Smooth muscle cell (in vitro differentiated cells): Measurements from ENCODE around the gene MPDU1. TPM values are rescaled to one million over a fixed set of nuclear protein-coding genes. Genes with fewer than 3 reads are reported as not detected.
A peak's percentile ranks its signal among the peaks of the same experiment; 100 is the strongest.

Experiments used
- DNase-seq: peaks from one replicate; lab custom pipeline; 2025; ENCODE audit not compliant: unreplicated experiment; lab: John Stamatoyannopoulos, UW
- H2AFZ ChIP-seq: fragments of 200-600 bp; sonication (generic); 2 replicates; pipeline ENCODE4 v1.6.0; 2016; ENCODE audit warnings: antibody characterized with exemption, low read depth, mild to moderate bottlenecking
- H3F3A ChIP-seq: fragments of 200-600 bp; sonication (generic); 2 replicates; pipeline ENCODE4 v1.6.0; 2017; ENCODE audit warnings: antibody characterized with exemption, low read depth
- H3K27ac ChIP-seq: fragments of 200-600 bp; sonication (generic); 2 replicates; pipeline ENCODE4 v1.5.1; 2016; ENCODE audit warnings: low read depth, mild to moderate bottlenecking
- H3K27me3 ChIP-seq: fragments of 200-600 bp; sonication (generic); 2 replicates; pipeline ENCODE4 v1.6.1; 2016; ENCODE audit warnings: low read depth, mild to moderate bottlenecking
- H3K36me3 ChIP-seq: fragments of 200-600 bp; sonication (generic); 2 replicates; pipeline ENCODE4 v1.5.1; 2016; ENCODE audit warnings: low read depth
- H3K4me1 ChIP-seq: fragments of 200-600 bp; sonication (generic); 2 replicates; pipeline ENCODE4 v1.5.1; 2016; ENCODE audit warnings: low read depth
- H3K4me2 ChIP-seq: fragments of 200-600 bp; sonication (generic); 2 replicates; pipeline ENCODE4 v1.6.0; 2016; ENCODE audit warnings: mild to moderate bottlenecking
- H3K4me3 ChIP-seq: fragments of 200-600 bp; sonication (generic); 2 replicates; pipeline ENCODE4 v1.5.1; 2016; ENCODE audit warnings: mild to moderate bottlenecking
- H3K79me2 ChIP-seq: fragments of 200-600 bp; sonication (generic); 2 replicates; pipeline ENCODE4 v1.6.0; 2016; ENCODE audit warnings: low read depth, mild to moderate bottlenecking
- H3K9ac ChIP-seq: fragments of 200-600 bp; sonication (generic); 2 replicates; pipeline ENCODE4 v1.6.0; 2016; ENCODE audit warnings: low read depth
- H3K9me3 ChIP-seq: fragments of 200-600 bp; sonication (generic); replicated peaks from 2 replicates; pipeline ENCODE4 v1.5.1; 2016; ENCODE audit warnings: low read depth
- H4K20me1 ChIP-seq: fragments of 200-600 bp; sonication (generic); 2 replicates; pipeline ENCODE4 v1.6.0; 2016; ENCODE audit warnings: low read depth
- CTCF ChIP-seq: fragments of 200-600 bp; sonication (generic); IDR thresholded peaks from 2 replicates; pipeline ENCODE4 v1.5.1; 2017; ENCODE audit warnings: borderline replicate concordance, mild to moderate bottlenecking, antibody characterized with exemption; ENCODE audit not compliant: insufficient read depth, poor library complexity, severe bottlenecking
- WGBS: methylation state at CpG from one replicate; pipeline ENCODE4 v1.1.7; 2016; ENCODE audit warnings: low lambda C conversion rate; 5-methylcytosine and 5-hydroxymethylcytosine counted together
- polyA plus RNA-seq: library from polyadenylated mRNA; unstranded; fragments of >200 nt; fragmentation: Nextera tagmentation; extraction: Ambion mirVana; gene quantifications from 2 replicates; pipeline ENCODE4 v1.2.1, GENCODE V29; 2016
- total RNA-seq: library from RNA; depleted of rRNA; stranded (reverse); fragments of >200 nt; gene quantifications from 2 replicates; pipeline ENCODE4 v1.2.3, GENCODE V29; 2014

Gene MPDU1
- total and polyA plus RNA-seq, 2 experiments from 2014 or later = 70.7 to 228 TPM

GRCh38 chr17:7569571-7569970, 14.1 kb upstream of the MPDU1 start:
- Histone ChIP-seq H3K4me1 (peaks cover 4% of the 10 kb centered on the region), H4K20me1 (peaks cover 19% of the 10 kb centered on the region), H3F3A (peaks cover 17% of the 10 kb centered on the region), H3K36me3 (peaks cover 9% of the 10 kb centered on the region), H3K79me2 (peaks cover 58% of the 10 kb centered on the region), H2AFZ (no peak overlapping the region), H3K9me3 (no peaks in the 10 kb centered on the region), H3K27ac (no peak overlapping the region), H3K27me3 (no peaks in the 10 kb centered on the region), H3K9ac (no peak overlapping the region), H3K4me3 (no peak overlapping the region), H3K4me2 (no peak overlapping the region)
- TF ChIP-seq CTCF = no peak
- DNase-seq = no peak
- WGBS = 96% methylated on average over 5 of the region's 5 CpGs

DNA sequence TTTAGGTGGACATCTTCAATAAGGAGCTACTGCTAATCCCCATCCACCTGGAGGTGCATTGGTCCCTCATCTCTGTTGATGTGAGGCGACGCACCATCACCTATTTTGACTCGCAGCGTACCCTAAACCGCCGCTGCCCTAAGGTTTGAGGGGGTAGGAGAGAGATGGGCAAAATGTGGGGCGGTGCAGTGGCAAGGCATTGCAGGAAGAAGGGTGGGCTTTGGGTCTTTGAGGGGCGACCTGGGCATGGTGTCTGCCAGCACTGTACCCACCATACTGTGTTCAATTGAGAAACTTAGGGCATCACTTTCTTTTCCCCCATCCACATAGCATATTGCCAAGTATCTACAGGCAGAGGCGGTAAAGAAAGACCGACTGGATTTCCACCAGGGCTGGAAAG, 13.3 kb upstream of the MPDU1 start:
- no peak overlapping the region for H3K9ac ChIP-seq
- no peak overlapping the region for H3K4me3 ChIP-seq
- no peaks in the 10 kb centered on the region for H3K27me3 ChIP-seq
- peaks cover 27% of the 10 kb centered on the region for H4K20me1 ChIP-seq
- H3K4me2 ChIP-seq = no peak overlapping the region
- H2AFZ ChIP-seq = no peak overlapping the region
- 98% methylated on average over 10 of the region's 10 CpGs for WGBS
- no peak overlapping the region for H3K27ac ChIP-seq
- no peak for DNase-seq
- TF ChIP-seq CTCF = no peak
- H3K79me2 ChIP-seq = peaks cover 58% of the 10 kb centered on the region
- H3K9me3 ChIP-seq = no peaks in the 10 kb centered on the region
- H3F3A ChIP-seq = peaks cover 25% of the 10 kb centered on the region
- peaks cover 6% of the 10 kb centered on the region for H3K36me3 ChIP-seq
- H3K4me1 ChIP-seq = peaks cover 12% of the 10 kb centered on the region

GRCh38 chr17:7572338-7572587, 11.4 kb upstream of the MPDU1 start:
- WGBS = under 1% methylated on average over 11 of the region's 11 CpGs
- Histone ChIP-seq H3K27me3 (no peaks in the 10 kb centered on the region), H3K79me2 (peaks cover 62% of the 10 kb centered on the region), H2AFZ (no peak overlapping the region), H3K36me3 (peaks cover 4% of the 10 kb centered on the region), H4K20me1 (peaks cover 46% of the 10 kb centered on the region), H3K4me1 (peaks cover 16% of the 10 kb centered on the region), H3F3A (peaks cover 42% of the 10 kb centered on the region), H3K27ac (peak overlapping the region; percentile 69), H3K9ac (peak overlapping the region; percentile 30), H3K4me2 (peak overlapping the region; percentile 81), H3K4me3 (peak overlapping the region; percentile 45), H3K9me3 (no peaks in the 10 kb centered on the region)
- no peak for DNase-seq
- no peak for TF ChIP-seq CTCF

DNA sequence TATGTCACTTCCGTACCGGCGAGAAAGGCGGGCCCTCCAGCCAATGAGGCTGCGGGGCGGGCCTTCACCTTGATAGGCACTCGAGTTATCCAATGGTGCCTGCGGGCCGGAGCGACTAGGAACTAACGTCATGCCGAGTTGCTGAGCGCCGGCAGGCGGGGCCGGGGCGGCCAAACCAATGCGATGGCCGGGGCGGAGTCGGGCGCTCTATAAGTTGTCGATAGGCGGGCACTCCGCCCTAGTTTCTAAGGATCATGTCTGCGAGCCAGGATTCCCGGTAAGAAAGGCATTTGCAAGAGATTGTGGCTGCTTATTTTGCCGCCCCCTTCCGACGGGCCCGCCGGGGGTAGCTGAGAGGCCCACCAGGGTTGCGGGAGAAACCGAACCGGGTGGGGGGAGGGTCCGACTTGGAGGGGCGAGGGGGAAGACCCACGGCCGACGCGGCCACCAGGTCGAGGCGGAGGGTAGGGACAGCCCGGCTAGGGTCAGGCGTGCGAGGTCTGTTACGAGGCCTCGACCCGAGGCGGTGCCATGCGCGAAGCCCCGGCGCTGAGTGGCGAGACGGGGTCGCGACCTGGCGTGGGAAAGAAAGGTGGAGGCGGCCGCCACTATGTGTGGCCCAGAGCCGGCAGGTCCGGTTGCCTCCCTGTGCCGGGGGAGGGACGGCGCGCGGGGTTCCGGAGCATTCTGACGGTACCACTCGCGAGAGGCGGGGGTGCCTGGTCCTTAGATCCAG, 10.9 kb upstream of the MPDU1 start:
- H3K27ac ChIP-seq = peak overlapping the region; percentile 94
- peaks cover 46% of the 10 kb centered on the region for H3F3A ChIP-seq
- H3K4me1 ChIP-seq = peaks cover 16% of the 10 kb centered on the region
- WGBS = under 1% methylated on average over 56 of the region's 73 CpGs
- peak overlapping the region; percentile 90 for H3K4me2 ChIP-seq
- peaks cover 9% of the 10 kb centered on the region for H3K36me3 ChIP-seq
- no peaks in the 10 kb centered on the region for H3K9me3 ChIP-seq
- peak overlapping the region; percentile 98 for H3K9ac ChIP-seq
- peak; percentile 96 for DNase-seq
- H3K4me3 ChIP-seq = peak overlapping the region; percentile 93
- no peaks in the 10 kb centered on the region for H3K27me3 ChIP-seq
- peaks cover 63% of the 10 kb centered on the region for H3K79me2 ChIP-seq
- peaks cover 51% of the 10 kb centered on the region for H4K20me1 ChIP-seq
- peak; percentile 21 for TF ChIP-seq CTCF
- no peak overlapping the region for H2AFZ ChIP-seq
